HL-60 (cell line): Measurements from ENCODE around the gene GOLPH3.

Experiments used
- DNase-seq, 2 experiments: peaks; one replicate each; pipeline ENCODE4 v3.0.0-alpha.2; 2010 to 2020; ENCODE audit warnings: low read depth in 1 of 2, low spot score in 1 of 2
- H3K27ac ChIP-seq: fragments of 250-450 bp; sonication (Bioruptor Pico); replicated peaks from 2 replicates; pipeline ENCODE4 v1.5.1; 2020; ENCODE audit warnings: mild to moderate bottlenecking, moderate library complexity
- H3K27me3 ChIP-seq: fragments of 250-450 bp; sonication (Bioruptor Pico); 2 replicates; pipeline ENCODE4 v1.5.1; 2021; ENCODE audit warnings: mild to moderate bottlenecking, moderate library complexity; ENCODE audit not compliant: insufficient read depth, poor library complexity, severe bottlenecking
- H3K4me3 ChIP-seq: replicated peaks from 2 replicates; pipeline ENCODE4 v1.5.1; 2011; ENCODE audit warnings: mild to moderate bottlenecking, control low read depth, low read length; ENCODE audit not compliant: insufficient read depth
- GABPA ChIP-seq: IDR thresholded peaks from 2 replicates; pipeline ENCODE4 v1.6.1; 2012; ENCODE audit warnings: low read depth
- POLR2AphosphoS5 ChIP-seq: IDR thresholded peaks from 2 replicates; pipeline ENCODE4 v1.6.1; 2012; ENCODE audit warnings: low read depth
- SPI1 ChIP-seq: IDR thresholded peaks from 2 replicates; pipeline ENCODE4 v1.6.1; 2012; ENCODE audit warnings: low read depth, mild to moderate bottlenecking, borderline replicate concordance
- TF ChIP-seq, protein P1 (sequence below): IDR thresholded peaks from one replicate; pipeline ENCODE4 v1.5.1; 2011; ENCODE audit warnings: low read length, control low read depth, inconsistent platforms; ENCODE audit not compliant: insufficient read depth
- TF ChIP-seq, protein P2 (sequence below): IDR thresholded peaks from 2 replicates; pipeline ENCODE4 v1.6.1; 2012; ENCODE audit warnings: low read depth; ENCODE audit not compliant: insufficient replicate concordance

Gene GOLPH3

DNA sequence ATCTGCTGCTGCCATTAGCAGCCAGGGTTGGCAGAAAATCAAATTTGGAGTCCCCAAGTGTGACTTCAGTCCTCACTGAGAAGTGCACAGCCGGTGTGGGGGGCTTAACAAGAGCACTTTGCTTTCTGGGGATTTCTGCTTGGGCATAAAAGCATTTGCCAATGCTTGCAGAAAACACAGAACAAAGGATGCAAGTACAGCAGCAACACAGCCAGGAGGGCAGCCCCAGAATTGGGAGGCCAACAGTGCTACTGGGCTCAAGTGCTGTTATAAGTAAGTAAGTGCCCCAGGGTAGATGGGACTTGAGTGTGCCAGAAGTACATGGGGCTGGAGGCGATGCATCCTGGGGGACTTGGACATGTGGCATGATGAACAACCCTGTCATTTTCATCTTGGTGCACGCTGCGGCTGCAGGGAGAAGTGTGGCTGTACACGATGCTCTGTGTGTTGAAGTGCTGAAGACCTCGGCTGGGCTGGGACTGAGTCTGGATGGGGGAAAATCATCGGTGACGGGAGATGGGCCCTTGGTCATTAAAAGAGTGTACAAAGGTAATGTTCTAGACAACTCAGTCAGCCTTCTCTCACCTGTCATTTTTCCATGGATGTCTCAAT lies 73.3 kb downstream of the GOLPH3 start:
- TF ChIP-seq POLR2AphosphoS5 = no peak
- TF ChIP-seq, protein P1, sequence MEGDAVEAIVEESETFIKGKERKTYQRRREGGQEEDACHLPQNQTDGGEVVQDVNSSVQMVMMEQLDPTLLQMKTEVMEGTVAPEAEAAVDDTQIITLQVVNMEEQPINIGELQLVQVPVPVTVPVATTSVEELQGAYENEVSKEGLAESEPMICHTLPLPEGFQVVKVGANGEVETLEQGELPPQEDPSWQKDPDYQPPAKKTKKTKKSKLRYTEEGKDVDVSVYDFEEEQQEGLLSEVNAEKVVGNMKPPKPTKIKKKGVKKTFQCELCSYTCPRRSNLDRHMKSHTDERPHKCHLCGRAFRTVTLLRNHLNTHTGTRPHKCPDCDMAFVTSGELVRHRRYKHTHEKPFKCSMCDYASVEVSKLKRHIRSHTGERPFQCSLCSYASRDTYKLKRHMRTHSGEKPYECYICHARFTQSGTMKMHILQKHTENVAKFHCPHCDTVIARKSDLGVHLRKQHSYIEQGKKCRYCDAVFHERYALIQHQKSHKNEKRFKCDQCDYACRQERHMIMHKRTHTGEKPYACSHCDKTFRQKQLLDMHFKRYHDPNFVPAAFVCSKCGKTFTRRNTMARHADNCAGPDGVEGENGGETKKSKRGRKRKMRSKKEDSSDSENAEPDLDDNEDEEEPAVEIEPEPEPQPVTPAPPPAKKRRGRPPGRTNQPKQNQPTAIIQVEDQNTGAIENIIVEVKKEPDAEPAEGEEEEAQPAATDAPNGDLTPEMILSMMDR = no peak
- no peak for TF ChIP-seq SPI1
- TF ChIP-seq, protein P2, sequence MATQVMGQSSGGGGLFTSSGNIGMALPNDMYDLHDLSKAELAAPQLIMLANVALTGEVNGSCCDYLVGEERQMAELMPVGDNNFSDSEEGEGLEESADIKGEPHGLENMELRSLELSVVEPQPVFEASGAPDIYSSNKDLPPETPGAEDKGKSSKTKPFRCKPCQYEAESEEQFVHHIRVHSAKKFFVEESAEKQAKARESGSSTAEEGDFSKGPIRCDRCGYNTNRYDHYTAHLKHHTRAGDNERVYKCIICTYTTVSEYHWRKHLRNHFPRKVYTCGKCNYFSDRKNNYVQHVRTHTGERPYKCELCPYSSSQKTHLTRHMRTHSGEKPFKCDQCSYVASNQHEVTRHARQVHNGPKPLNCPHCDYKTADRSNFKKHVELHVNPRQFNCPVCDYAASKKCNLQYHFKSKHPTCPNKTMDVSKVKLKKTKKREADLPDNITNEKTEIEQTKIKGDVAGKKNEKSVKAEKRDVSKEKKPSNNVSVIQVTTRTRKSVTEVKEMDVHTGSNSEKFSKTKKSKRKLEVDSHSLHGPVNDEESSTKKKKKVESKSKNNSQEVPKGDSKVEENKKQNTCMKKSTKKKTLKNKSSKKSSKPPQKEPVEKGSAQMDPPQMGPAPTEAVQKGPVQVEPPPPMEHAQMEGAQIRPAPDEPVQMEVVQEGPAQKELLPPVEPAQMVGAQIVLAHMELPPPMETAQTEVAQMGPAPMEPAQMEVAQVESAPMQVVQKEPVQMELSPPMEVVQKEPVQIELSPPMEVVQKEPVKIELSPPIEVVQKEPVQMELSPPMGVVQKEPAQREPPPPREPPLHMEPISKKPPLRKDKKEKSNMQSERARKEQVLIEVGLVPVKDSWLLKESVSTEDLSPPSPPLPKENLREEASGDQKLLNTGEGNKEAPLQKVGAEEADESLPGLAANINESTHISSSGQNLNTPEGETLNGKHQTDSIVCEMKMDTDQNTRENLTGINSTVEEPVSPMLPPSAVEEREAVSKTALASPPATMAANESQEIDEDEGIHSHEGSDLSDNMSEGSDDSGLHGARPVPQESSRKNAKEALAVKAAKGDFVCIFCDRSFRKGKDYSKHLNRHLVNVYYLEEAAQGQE = no peak
- TF ChIP-seq GABPA = no peak
- no peaks in the 10 kb centered on the region for H3K27me3 ChIP-seq
- DNase-seq = no peak
- H3K27ac ChIP-seq = no peak overlapping the region
- H3K4me3 ChIP-seq = no peak overlapping the region

DNA sequence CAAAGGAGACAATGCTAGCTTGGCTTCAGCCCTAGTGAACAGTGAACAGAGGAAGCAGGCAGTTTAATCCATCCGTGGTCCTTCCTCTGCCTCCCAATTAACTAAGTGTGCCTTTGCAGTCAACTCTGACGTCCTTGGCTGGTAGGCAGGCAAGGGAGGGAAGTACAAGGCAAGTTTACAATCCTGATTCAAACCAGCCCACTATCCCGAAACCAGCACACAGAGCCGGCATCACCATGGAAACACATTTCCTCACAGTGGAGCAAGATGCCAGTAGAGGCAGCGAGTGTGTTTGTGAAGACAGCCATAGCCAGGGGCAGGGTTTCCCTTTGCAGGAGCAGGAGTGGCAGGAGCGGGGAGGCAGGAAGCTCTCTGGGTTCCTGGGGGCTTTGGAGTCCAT lies 73.9 kb downstream of the GOLPH3 start:
- H3K27ac ChIP-seq = no peak overlapping the region
- DNase-seq = no peak
- no peak for TF ChIP-seq POLR2AphosphoS5
- TF ChIP-seq, protein P2 = no peak
- no peak for TF ChIP-seq GABPA
- TF ChIP-seq, protein P1 = no peak
- no peaks in the 10 kb centered on the region for H3K27me3 ChIP-seq
- no peak overlapping the region for H3K4me3 ChIP-seq

DNA sequence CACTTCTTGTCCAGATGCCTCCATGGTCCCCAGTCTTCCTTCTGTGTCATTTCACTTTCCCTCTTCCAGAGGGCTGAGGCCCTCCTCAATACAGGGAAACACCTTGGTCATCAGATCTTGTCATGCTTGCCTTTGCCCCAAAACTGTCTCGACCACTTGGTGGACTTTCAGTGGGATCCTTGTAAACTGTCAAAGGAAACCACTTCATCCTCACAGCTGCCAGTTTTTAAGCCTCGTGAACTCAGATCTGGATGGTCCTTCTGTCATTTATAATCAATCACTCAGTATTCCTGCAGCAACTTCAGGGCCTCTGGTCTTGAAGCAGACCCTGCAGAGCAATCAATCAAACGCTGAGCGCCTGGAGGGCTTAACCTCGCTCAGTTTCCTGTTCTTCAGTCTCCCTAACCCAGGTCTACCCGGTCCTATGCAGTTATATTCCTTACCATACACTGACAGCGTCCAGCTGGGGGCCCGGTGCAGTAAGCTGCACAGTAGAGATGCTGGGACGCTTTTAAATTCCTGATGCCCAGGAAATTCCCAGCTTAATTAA lies 74.6 kb downstream of the GOLPH3 start:
- DNase-seq = no peak
- TF ChIP-seq GABPA = no peak
- TF ChIP-seq SPI1 = no peak
- TF ChIP-seq POLR2AphosphoS5 = no peak
- TF ChIP-seq, protein P2 = no peak
- TF ChIP-seq, protein P1 = no peak
- Histone ChIP-seq H3K27ac (no peak overlapping the region), H3K4me3 (no peak overlapping the region), H3K27me3 (no peaks in the 10 kb centered on the region)
